Epidermal melanocyte (primary cell): ENCODE data around the gene SKAP2.

Source experiments
- DNase-seq: peaks from one replicate; pipeline ENCODE4 v3.0.0; 2011; ENCODE audit warnings: low spot score; ENCODE audit not compliant: insufficient read length

Gene SKAP2

GRCh38 chr7:26698194-26698593 is 166.2 kb downstream of the SKAP2 start:
- DNase-seq = no peak

- no peak for DNase-seq
Measured at GRCh38 chr7:26696978-26697377, 167.4 kb downstream of the SKAP2 start.

- no peak for DNase-seq
Measured at GRCh38 chr7:26696161-26696560, 168.2 kb downstream of the SKAP2 start.

GRCh38 chr7:26694713-26695112 is 169.7 kb downstream of the SKAP2 start:
- no peak for DNase-seq

GRCh38 chr7:26694141-26694540 is 170.2 kb downstream of the SKAP2 start:
- no peak for DNase-seq

- no peak for DNase-seq
Measured at GRCh38 chr7:26691886-26692285, 172.5 kb downstream of the SKAP2 start.

- DNase-seq = no peak
Measured at GRCh38 chr7:26691406-26691805, 173.0 kb downstream of the SKAP2 start.

GRCh38 chr7:26690135-26690805 is 174.1 kb downstream of the SKAP2 start:
- DNase-seq = no peak

GRCh38 chr7:26688936-26689506 is 175.4 kb downstream of the SKAP2 start:
- DNase-seq = no peak

- DNase-seq = no peak
Measured at GRCh38 chr7:26688388-26688787, 176.0 kb downstream of the SKAP2 start.

- no peak for DNase-seq
Measured at GRCh38 chr7:26687032-26687431, 177.4 kb downstream of the SKAP2 start.

- no peak for DNase-seq
Measured at GRCh38 chr7:26686448-26686981, 177.9 kb downstream of the SKAP2 start.

GRCh38 chr7:26685606-26686005 is 178.8 kb downstream of the SKAP2 start:
- DNase-seq = no peak

GRCh38 chr7:26684447-26684846 is 179.9 kb downstream of the SKAP2 start:
- DNase-seq = no peak

GRCh38 chr7:26683277-26683676 is 181.1 kb downstream of the SKAP2 start:
- DNase-seq = no peak

GRCh38 chr7:26681819-26682418 is 182.5 kb downstream of the SKAP2 start:
- no peak for DNase-seq

- no peak for DNase-seq
Measured at GRCh38 chr7:26680587-26680986, 183.8 kb downstream of the SKAP2 start.

- no peak for DNase-seq
Measured at GRCh38 chr7:26675143-26675887, 189.1 kb downstream of the SKAP2 start.

GRCh38 chr7:26673858-26674257 is 190.5 kb downstream of the SKAP2 start:
- no peak for DNase-seq

- DNase-seq = no peak
Measured at GRCh38 chr7:26673271-26673670, 191.1 kb downstream of the SKAP2 start.

- no peak for DNase-seq
Measured at GRCh38 chr7:26670841-26671240, 193.5 kb downstream of the SKAP2 start.

GRCh38 chr7:26670290-26670689 is 194.1 kb downstream of the SKAP2 start:
- DNase-seq = no peak
